22Rv1 (cell line): ENCODE data around the gene KCNMB4.
"Not testable (repeated sequence)": the region's sequence is repeated elsewhere in the genome, so short reads cannot be mapped to it uniquely, and the experiment has no call there.

Experiments
- H3K27ac ChIP-seq: fragments of 450-650 bp; 2 replicates; pipeline ENCODE4 v1.5.1; 2017
- CTCF ChIP-seq: fragments of 450-650 bp; IDR thresholded peaks from 2 replicates; pipeline ENCODE4 v1.5.1; 2017; ENCODE audit warnings: mild to moderate bottlenecking
- ZFX ChIP-seq: fragments of 450-650 bp; IDR thresholded peaks from 2 replicates; pipeline ENCODE4 v1.6.1; 2017; ENCODE audit warnings: antibody characterized with exemption, borderline replicate concordance

KCNMB4 gene

DNA sequence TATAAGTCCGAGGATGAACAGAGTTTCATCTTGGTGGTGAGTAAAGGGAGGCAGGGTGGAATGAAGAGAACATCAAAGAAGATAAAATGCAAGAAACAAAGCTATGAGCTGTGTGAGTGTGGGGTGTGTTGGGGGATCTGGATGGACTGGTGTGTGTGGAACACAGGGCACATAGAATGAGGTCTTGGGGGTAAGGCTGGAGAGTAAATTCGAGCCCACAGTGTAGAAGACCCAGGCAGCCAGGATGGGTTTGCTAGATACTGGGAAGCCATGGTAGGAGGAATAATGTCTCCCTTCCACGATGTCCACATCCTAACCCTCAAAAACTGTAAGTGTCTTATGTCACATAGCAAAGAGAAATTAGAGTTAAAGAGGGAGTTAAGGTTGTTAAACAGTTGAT lies 6.8 kb downstream of the KCNMB4 start:
- no peak for TF ChIP-seq ZFX
- no peak for TF ChIP-seq CTCF
- H3K27ac ChIP-seq: no peak overlapping the region

DNA sequence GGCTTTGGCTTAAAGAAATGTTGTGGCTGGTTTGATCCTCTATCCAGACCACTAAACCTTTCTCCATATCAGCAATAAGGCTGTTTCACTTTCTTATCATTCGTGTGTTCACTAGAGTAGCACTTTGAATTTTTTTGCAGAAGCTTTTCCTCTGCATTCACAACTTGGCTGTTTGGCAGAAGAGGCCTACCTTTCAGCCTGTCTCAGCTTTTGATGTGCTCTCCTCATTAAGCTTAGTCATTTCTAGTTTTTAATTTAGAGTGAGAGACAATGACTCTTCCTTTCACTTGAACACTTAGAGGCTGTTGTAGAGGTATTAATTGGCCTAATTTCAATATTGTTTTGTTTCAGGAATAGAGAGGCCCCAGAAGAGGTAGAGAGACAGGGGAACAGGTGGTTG lies 13.8 kb downstream of the KCNMB4 start:
- H3K27ac ChIP-seq: no peak overlapping the region
- TF ChIP-seq CTCF (no peak), ZFX (no peak)

DNA sequence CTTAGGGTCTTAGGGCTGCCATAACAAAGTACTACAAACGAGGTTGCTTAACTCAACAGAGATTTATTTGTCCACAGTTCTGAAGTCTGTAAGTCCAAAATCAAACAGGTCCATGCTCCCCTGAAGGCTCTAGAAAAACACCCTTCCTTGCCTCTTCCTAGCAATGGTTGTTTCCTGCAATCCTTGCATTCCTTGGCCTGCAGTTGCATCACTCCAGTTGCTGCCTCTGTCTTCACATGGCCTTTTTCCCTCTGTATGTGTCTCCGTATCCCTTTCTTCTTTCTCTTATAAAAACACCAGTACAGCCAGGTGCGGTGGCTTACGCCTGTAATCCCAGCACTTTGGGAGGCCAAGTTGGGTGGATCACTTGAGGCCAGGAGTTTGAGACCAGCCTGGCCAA lies 17.4 kb downstream of the KCNMB4 start:
- TF ChIP-seq CTCF (no peak), ZFX (no peak)
- H3K27ac ChIP-seq: no peak overlapping the region

DNA sequence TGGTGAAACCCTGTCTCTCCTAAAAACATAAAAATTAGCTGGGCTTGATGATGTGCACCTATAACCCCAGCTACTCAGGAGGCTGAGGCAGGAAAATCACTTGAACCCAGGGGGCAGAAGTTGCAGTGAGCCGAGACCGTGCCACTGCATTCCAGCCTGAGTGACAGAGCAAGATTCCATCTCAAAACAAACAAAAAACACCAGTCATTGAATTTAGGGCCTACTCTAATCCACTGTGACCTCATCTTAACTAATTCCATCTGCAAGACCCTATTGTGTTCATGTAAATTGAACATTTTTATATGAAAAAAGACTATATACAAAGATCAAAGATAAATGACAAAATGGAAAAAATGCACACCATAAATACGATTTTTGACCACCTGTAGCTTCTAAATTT lies 17.8 kb downstream of the KCNMB4 start:
- no peak for TF ChIP-seq ZFX
- no peak for TF ChIP-seq CTCF
- H3K27ac ChIP-seq: no peak overlapping the region

DNA sequence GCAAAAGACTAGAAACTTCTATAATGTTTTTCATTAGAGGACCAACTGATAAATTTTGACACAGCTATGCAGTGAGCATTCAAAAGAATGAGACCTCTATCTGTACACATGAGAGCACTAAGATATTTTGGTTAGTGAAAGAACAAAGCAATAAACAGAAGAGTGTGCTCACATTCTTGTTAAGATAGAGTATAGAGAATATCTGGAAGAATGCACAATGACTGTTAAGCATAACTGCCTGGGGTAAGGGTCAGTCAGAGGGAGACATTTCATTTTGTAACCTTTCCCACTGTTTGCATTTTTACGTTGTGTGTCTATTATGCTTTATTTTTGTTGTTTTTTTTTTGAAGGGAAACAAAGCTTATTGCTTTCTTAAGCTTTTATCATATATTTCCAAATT lies 20.7 kb downstream of the KCNMB4 start:
- TF ChIP-seq CTCF (no peak), ZFX (no peak)
- H3K27ac ChIP-seq: no peak overlapping the region

GRCh38 chr12:70389678-70390077 lies 23.6 kb downstream of the KCNMB4 start:
- H3K27ac ChIP-seq: no peak overlapping the region

GRCh38 chr12:70392631-70393030 lies 26.5 kb downstream of the KCNMB4 start:
- H3K27ac ChIP-seq: not testable (repeated sequence)

More at GRCh38 chr12:70389678-70390077, 23.6 kb downstream of the KCNMB4 start:
- no peak for TF ChIP-seq ZFX
- TF ChIP-seq CTCF: no peak

GRCh38 chr12:70393787-70394499 lies 27.9 kb downstream of the KCNMB4 start:
- no peak overlapping the region for H3K27ac ChIP-seq
- TF ChIP-seq CTCF (no peak), ZFX (no peak)
